Stomach (tissue), 4 donors: ENCODE results near the gene CYFIP1.

Source experiments
- EP300 ChIP-seq: sonication (generic); formaldehyde crosslinking; IDR thresholded peaks from one replicate; pipeline ENCODE4 v1.6.1; 2017; ENCODE audit warnings: antibody characterized with exemption
- TF ChIP-seq, protein P1 (sequence below), 7 experiments: fragments of 450-650 bp in 4 of 7; fragments of 200-600 bp in 3 of 7; sonication (generic) in 3 of 7; IDR thresholded peaks; one replicate each; pipeline ENCODE4 v1.5.1; 2016 to 2019; ENCODE audit warnings: antibody characterized with exemption in 7 of 7, control low read depth in 2 of 7, mild to moderate bottlenecking in 1 of 7

DNA sequence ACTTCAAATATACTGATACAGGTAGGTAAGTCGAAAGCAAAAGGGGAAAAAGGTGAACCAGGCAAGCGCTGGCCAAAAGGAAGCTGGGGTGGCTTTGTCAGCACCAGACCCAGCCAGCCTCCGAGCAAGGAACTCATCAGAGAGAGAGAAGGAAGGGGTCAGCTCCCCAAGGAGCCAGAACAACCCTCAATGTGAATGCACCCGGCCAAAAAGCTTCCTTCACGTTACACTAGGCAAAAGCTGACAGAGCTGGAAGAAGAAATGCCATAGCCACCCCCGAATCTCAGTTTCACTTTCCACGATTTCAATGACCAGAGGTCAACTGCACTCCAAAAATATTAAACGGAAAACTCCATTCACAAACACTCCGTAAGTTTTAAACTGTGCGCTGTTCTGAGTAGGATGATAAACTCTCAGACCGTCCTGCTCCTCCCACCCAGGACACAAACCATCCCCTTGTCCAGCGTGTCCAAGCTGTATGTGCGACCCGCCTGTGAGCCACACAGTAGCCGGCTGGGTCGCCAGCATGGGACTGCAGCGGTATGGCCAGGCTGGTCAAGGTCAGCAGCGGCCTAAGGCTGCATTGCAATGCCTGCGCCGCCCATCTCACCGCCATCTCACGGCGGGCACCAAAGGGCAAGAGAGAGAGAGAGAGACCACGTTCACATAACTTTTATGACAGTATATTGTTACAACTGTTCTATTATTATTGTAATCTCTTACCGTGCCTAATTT, 29.7 kb downstream of the CYFIP1 start:
- TF ChIP-seq, protein P1, sequence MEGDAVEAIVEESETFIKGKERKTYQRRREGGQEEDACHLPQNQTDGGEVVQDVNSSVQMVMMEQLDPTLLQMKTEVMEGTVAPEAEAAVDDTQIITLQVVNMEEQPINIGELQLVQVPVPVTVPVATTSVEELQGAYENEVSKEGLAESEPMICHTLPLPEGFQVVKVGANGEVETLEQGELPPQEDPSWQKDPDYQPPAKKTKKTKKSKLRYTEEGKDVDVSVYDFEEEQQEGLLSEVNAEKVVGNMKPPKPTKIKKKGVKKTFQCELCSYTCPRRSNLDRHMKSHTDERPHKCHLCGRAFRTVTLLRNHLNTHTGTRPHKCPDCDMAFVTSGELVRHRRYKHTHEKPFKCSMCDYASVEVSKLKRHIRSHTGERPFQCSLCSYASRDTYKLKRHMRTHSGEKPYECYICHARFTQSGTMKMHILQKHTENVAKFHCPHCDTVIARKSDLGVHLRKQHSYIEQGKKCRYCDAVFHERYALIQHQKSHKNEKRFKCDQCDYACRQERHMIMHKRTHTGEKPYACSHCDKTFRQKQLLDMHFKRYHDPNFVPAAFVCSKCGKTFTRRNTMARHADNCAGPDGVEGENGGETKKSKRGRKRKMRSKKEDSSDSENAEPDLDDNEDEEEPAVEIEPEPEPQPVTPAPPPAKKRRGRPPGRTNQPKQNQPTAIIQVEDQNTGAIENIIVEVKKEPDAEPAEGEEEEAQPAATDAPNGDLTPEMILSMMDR (IDR thresholded peaks at IDR 0.05), result no peak
- no peak for TF ChIP-seq EP300
